Activated effector memory CD4-positive, alpha-beta T cell treated with anti-CD3 and anti-CD28 coated beads, Interleukin-2, amount 50 U/mL, for 16 hours (primary cell): ENCODE measurements around the gene HES1.
"Not testable (repeated sequence)": the region's sequence is repeated elsewhere in the genome, so short reads cannot be mapped to it uniquely, and the experiment has no call there.

Experiments used
- DNase-seq: peaks from one replicate; pipeline ENCODE4 v3.0.0-alpha.2; 2020

The HES1 gene

GRCh38 chr3:194142156-194142910 lies 6.4 kb downstream of the HES1 start:
- DNase-seq, result no peak

DNA sequence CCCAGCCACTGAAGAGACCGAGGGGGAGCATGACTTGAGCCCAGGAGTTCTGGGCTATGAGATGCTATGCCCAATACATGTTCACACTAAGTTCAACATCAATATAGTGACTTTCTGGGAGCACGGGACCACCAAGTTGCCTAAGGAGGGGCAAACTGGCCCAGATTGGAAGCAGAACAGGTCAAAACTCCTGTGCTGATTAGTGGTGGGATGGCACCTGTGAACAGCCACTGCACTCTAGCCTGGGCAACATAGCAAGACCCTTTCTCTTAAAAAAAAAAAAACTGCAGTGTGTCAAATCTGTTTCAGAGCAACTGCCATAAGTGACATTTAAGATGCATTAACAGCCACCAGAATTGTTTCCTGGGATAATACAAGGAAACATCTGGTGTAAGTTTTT lies 9.8 kb downstream of the HES1 start:
- DNase-seq, result no peak

DNA sequence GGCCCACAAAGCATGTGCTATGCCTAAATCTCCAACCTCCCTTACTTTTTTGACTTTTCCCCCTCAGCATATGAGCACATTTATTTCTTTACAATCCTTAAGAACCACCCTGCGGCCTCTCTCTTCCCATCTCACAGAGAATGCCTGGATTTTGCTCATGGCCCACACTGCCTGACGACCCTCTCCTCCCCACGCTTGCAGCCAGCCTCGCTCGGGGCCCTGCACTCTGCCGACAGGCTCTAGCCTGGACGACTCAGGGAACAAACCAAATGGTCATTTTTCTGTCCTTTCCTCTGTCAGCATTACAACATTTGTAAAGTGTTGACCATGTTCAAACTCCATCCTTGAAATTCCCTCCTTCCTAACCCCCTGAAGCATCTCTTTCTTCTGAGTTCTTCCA lies 11.7 kb downstream of the HES1 start:
- no peak for DNase-seq

DNA sequence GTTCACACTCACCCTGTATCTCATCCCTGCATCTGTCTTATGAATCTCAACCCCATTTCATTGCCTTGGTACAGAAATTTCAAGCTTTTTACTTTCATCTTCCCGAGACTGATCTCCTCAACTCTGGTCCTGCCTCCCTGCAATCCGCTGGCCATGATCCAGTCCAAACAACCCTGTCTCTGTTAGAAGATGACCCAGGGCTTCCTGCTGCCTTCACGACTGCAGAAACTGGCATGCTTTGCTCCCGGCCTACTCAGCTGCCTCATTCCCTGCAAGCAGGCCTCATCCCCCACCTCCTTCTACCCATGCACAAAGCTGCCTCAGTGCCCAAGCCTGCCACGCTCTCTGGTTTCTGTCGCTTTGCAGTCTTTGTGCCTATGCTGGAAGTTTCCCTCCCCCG lies 12.4 kb downstream of the HES1 start:
- no peak for DNase-seq

DNA sequence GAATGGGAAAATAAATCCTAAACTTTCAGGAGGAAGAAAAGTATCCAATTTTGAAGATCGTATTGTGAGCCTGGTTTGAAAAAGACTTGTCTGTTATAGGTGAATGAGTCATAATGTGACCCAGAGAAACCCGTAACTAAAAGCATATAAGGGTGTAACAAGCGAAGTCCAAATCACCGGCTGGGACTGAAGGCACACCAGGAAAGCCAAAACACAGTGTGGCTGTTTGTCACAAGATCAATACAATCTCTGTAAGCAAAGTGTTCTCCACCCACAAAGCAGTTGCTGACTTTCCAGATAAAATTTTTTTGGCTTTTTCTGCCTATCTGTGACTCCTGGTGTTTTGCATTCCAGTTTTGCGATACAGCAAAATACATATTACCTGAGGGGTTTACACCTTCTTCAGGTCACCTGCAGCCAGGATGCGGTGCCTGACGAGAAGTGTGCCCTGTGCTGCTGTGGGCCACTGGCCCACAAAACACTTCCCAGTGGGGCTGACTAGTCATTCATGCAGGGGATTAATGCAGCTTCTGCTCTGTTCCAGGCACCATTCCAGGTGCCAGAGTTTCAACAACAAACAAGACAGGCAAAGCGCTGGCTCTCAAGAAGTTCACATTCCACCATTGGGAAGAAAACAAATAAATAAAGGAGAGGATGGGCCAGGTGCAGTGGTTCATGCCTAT lies 14.4 kb downstream of the HES1 start:
- DNase-seq, result no peak

GRCh38 chr3:194150935-194151302 lies 15.0 kb downstream of the HES1 start:
- DNase-seq, result not testable (repeated sequence)

GRCh38 chr3:194154346-194154745 lies 18.4 kb downstream of the HES1 start:
- DNase-seq, result no peak

DNA sequence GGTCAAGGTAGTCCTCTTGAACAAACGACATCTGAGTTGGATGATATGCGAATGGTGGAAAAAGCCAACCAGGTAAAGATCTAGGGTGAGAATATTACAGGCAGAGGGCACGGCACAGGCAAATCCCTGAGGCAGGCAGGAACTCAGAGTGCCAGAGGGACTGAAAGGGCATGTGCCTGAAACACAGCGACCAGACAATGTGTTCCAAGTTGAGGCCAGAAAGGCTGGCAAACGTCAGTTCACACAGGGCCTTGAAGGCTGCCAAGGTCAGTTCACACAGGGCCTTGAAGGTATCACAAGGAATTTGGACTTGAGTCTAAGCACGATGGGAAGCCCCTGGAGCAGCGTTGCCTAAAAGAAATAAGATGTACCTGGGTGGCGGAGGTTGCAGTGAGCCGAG lies 20.1 kb downstream of the HES1 start:
- no peak for DNase-seq

DNA sequence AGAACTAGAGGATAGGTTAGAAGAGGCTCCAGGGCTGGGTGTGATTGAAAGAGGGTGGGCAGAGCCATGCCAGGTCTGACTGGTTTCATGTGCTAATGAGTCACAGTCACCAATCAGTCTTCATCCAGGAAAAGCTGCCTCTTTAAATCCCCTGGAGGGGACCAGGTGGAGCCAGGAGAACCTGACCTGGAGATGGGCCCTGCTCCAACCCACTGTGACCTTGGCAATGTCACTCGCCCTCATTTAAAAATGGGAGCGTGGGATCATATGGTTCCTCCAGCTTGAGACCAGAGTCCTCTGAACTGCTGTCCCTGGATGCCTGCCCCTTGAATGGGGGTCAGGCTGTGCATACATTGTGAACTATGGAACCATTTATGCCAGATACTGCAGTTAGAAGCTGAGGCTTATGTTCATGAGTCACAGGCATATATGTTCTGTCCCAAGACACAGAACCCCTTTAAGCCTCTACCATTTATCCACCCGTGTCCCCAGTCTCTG lies 23.0 kb downstream of the HES1 start:
- DNase-seq, result no peak

DNA sequence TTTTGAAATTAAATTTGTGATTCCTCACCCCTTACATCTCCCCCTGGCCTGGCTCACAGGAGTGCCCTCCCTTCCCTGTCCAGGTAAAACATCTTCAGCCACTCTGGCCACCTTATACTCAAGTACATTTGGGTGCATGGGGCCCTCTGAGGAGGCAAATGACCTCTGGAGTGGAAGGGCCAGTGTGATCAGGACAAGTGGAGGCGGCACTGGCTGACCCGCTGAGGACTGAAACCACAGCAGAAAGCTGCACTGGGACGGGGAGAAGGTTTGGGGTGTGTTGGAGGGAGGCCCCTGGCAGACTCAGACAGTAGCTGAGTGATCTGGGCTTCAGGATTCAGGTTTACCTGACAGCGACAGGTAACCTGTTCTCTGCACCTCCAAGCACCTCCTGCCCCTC lies 24.2 kb downstream of the HES1 start:
- no peak for DNase-seq

GRCh38 chr3:194161131-194162045 lies 25.4 kb downstream of the HES1 start:
- DNase-seq, result no peak

DNA sequence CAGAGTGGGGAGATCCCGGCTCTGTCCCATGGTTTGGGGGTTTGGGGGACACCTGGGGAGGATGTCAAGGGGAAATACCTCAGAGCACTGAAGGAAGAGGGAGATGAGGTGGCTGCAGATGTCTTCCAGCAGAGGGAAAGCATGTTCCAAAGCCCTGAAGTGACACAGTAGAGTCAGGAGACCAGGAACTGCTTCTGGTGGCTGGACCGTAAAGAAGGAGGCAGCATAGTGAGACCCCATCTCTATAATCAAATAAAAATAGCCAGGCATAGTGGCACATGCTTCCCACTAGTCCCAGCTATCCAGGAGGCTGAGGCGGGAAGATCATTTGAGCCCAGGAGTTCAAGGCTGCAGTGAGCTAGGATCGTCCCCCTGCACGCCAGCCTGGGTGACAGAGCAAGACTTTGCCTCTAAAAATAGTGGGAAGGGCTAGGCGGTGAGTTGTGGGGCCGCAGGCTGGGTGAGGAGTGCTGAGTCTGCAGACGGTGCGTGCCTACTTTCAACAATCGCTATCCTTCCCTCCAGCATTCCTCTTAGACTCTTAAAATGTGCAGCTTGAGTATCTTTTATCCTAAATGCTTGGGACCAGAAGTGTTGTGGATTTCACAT lies 26.2 kb downstream of the HES1 start:
- no peak for DNase-seq

GRCh38 chr3:194162817-194163584 lies 27.1 kb downstream of the HES1 start:
- no peak for DNase-seq

DNA sequence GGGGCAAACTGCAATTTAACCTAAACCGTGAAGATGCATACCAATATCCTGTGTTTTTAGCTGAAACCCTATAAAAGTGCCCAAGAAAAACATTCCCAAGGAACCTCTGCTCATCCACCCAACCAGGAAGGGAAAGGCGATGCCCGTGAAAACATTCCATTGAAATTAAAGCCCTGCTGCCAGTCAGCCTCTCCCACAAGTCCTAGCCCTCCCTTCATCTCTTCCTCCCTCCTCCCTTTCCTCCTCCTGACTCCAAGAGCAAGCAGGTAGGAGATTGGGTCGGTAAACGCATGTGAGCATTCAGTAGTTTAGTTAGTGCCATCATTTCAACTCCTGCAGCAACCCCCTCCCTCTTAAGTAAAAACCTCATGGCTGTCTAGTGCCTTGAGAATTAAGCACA lies 27.7 kb downstream of the HES1 start:
- no peak for DNase-seq

DNA sequence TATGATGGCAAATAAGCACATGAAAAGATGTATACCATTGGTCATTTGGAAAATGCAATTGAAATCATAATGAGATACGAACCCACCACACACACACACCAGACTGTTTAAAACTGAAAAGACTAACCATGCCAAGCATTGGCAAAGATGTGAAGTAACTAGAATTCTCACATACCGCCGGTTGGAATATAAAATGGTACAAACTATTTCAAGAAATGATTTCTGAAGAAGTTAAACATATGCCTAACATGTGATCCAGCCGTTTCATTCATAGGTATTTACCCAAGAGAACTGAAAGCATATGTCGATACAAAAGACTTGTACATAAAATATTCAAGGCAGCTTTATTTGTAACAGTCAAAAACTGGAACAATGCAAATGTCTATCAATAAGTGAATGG lies 28.9 kb downstream of the HES1 start:
- DNase-seq, result no peak

DNA sequence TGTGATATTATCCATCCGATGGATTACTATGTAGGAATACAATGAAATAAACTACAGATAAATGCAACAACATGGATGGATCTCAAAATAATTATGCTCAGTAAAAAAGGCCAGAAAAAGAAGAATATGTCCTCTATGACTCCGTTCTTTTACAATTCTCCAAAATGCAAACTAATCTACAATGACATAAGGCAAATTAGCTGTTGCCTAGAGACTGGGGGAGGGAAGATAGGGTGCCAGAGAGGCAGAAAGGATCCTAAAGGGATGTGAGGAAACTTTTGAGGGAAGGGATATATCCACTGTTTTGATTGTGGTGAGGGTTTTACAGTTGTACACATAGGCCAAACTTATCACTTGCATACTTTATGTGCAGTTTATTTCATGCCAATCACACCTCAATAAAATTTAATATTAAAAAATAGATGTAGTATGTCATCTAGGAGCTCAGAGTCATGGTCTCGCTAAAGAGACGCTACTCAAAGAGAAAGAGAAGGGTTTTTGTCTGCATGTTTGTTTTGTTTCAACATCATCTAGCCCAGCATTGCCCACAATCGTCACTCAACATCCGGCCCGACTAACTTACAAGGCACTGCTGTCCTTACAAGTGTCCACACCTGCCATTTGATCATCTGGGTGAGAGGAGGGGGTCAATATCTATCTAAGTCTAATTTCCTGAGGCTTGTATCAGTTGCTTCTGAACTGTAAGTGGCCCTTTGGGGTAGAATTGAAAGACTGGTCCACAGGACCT lies 29.5 kb downstream of the HES1 start:
- no peak for DNase-seq

- DNase-seq, result no peak
Observed at GRCh38 chr3:194166682-194167479, 30.9 kb downstream of the HES1 start.

DNA sequence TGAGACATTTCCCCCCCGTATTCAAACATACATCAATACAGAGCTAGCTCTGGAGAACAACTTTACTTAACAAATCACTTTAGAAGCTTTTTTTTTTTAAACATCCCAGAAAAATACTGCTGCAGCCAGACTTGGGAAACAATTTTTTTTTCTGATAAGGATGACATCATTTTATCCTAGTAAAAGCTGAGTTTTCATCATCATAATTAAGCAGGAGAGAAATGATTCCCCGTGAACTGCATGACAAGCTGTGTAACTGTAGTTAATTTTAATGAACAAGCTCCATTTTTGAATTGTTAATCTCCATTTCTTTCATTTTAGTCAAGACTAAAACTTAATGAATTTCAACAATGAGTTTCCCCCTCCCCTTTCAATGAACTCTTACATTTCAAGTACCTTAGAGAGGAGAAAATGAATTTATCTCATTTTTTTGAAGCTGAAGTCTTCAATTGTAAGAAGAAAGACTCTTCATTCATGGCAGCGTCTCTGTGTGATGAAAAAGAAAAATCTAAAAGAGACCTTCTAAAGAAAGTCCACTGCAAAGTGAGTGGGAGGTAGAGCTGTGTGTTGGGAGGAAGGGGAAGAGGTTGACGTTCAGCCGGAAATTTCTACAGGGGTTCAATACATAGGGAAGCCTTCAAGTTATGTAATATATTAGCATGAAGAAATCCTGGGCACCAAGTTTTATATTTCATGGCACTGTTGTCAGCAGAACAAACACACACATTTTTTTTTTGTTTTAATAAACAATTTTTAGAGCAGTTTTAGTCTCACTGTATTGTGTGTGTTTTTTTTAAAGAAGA lies 31.7 kb downstream of the HES1 start:
- DNase-seq, result no peak

- no peak for DNase-seq
Observed at GRCh38 chr3:194168994-194169393, 33.0 kb downstream of the HES1 start.

GRCh38 chr3:194169595-194169994 lies 33.6 kb downstream of the HES1 start:
- DNase-seq, result no peak
